Upper lobe of left lung (tissue), 6 donors: ENCODE results near the gene SNX1. TPM values are rescaled to one million over a fixed set of nuclear protein-coding genes. Genes with fewer than 3 reads are reported as not detected.

Source experiments
- ATAC-seq, 2 donors: fragments of 200-7000 bp; cut with Tn5 transposase; one replicate each; pipeline ENCODE4 v1.9.1; 2022; ENCODE audit warnings: mild to moderate bottlenecking in 2 of 2, moderate library complexity in 2 of 2; ENCODE audit not compliant: low FRiP score in 2 of 2
- DNase-seq, 2 donors: peaks; one replicate each; pipeline ENCODE4 v3.0.0-alpha.2; 2019 to 2020
- H3K27ac ChIP-seq, 4 donors: fragments of 200-600 bp; sonication (generic); one replicate each; pipeline ENCODE4 v1.5.1; 2016 to 2019
- H3K27me3 ChIP-seq, 4 donors: fragments of 200-600 bp; sonication (generic); one replicate each; pipeline ENCODE4 v1.5.1; 2017 to 2019
- H3K36me3 ChIP-seq, 4 donors: fragments of 200-600 bp; sonication (generic); one replicate each; pipeline ENCODE4 v1.5.1; 2016 to 2019
- H3K4me1 ChIP-seq, 4 donors: fragments of 200-600 bp; sonication (generic); one replicate each; pipeline ENCODE4 v1.5.1; 2018 to 2019
- H3K4me3 ChIP-seq, 4 donors: fragments of 200-600 bp; sonication (generic); one replicate each; pipeline ENCODE4 v1.5.1; 2017 to 2019; ENCODE audit warnings: mild to moderate bottlenecking in 2 of 4, moderate library complexity in 1 of 4
- H3K9me3 ChIP-seq, 4 donors: fragments of 200-600 bp; sonication (generic); one replicate each; pipeline ENCODE4 v1.5.1; 2018 to 2019
- CTCF ChIP-seq, 6 experiments: fragments of 450-650 bp in 4 of 6; fragments of 200-600 bp in 2 of 6; sonication (generic) in 2 of 6; IDR thresholded peaks; one replicate each; pipeline ENCODE4 v1.5.1; 2016 to 2019; ENCODE audit warnings: antibody characterized with exemption in 6 of 6
- EP300 ChIP-seq, 4 donors: sonication (generic); formaldehyde crosslinking; IDR thresholded peaks; one replicate each; pipeline ENCODE4 v1.5.1; 2017; ENCODE audit warnings: antibody characterized with exemption in 4 of 4, control low read depth in 2 of 4
- POLR2A ChIP-seq, 4 donors: fragments of 450-650 bp; IDR thresholded peaks; one replicate each; pipeline ENCODE4 v1.5.1; 2016 to 2017; ENCODE audit warnings: antibody characterized with exemption in 4 of 4, mild to moderate bottlenecking in 2 of 4
- POLR2AphosphoS5 ChIP-seq, 2 donors: sonication (generic); formaldehyde crosslinking; IDR thresholded peaks; one replicate each; pipeline ENCODE4 v1.5.1; 2017; ENCODE audit warnings: antibody characterized with exemption in 2 of 2
- WGBS, 2 donors: methylation state at CpG; one replicate each; pipeline ENCODE4 v1.1.5; 2017 to 2018; 5-methylcytosine and 5-hydroxymethylcytosine counted together
- total RNA-seq, 6 donors: library from RNA; depleted of rRNA in 4 of 6; stranded (reverse); fragments of >200 nt in 4 of 6; gene quantifications; one replicate each; pipeline versions ENCODE4 v1.1.0 to v1.2.1, GENCODE V29; 2016 to 2021
- donor health status: DM: no; HTN: no; CAD: no; lungs with moderate emphysema.
- donor health status: DM: no; HTN: yes; CAD: no; lungs with severe emphysema.

The SNX1 gene
- total RNA-seq, 6 donors from 2014 or later: 103 to 234 (median 154) TPM

GRCh38 chr15:64133623-64134344 lies 38.0 kb downstream of the SNX1 start:
- Histone ChIP-seq H3K4me1 (peaks cover 0 to 23% (median 12%) of the 10 kb centered on the region in 4 donors), H3K9me3 (no peaks in the 10 kb centered on the region), H3K27me3 (no peaks in the 10 kb centered on the region), H3K36me3 (peaks cover 40 to 100% (median 90%) of the 10 kb centered on the region in 4 donors), H3K27ac (peak overlapping the region in 1 of 4 donors; percentile 53), H3K4me3 (no peak overlapping the region)
- TF ChIP-seq CTCF (IDR thresholded peaks at IDR 0.05) (no peak), POLR2AphosphoS5 (IDR thresholded peaks at IDR 0.05) (no peak), EP300 (IDR thresholded peaks at IDR 0.05) (no peak), POLR2A (IDR thresholded peaks at IDR 0.05) (no peak)
- ATAC-seq (no peak), DNase-seq (peak in 1 of 2 donors; percentile 55)
- WGBS, 2 donors: 87 to 93% methylated on average over 10 of the region's 10 CpGs

- no peaks in the 10 kb centered on the region for H3K27me3 ChIP-seq
- peaks cover 40 to 96% (median 87%) of the 10 kb centered on the region in 4 donors for H3K36me3 ChIP-seq
- H3K27ac ChIP-seq: peak overlapping the region in 1 of 4 donors; percentile 48
- no peaks in the 10 kb centered on the region for H3K9me3 ChIP-seq
- peaks cover 0 to 23% (median 12%) of the 10 kb centered on the region in 4 donors for H3K4me1 ChIP-seq
- DNase-seq: peak; percentile 59 to 73
- 47 to 86% methylated on average over 1 to 9 of the region's 9 CpGs for WGBS, 2 donors
- TF ChIP-seq POLR2A (IDR thresholded peaks at IDR 0.05) (no peak), POLR2AphosphoS5 (IDR thresholded peaks at IDR 0.05) (no peak), EP300 (IDR thresholded peaks at IDR 0.05) (no peak), CTCF (IDR thresholded peaks at IDR 0.05) (no peak)
- no peak overlapping the region for H3K4me3 ChIP-seq
- ATAC-seq: peak in 1 of 2 donors; percentile 54
Measured at GRCh38 chr15:64134345-64134829, 38.6 kb downstream of the SNX1 start.

- peaks cover 22 to 87% (median 74%) of the 10 kb centered on the region in 4 donors for H3K36me3 ChIP-seq
- H3K9me3 ChIP-seq: no peaks in the 10 kb centered on the region
- TF ChIP-seq CTCF (IDR thresholded peaks at IDR 0.05) (no peak), POLR2AphosphoS5 (IDR thresholded peaks at IDR 0.05) (no peak), POLR2A (IDR thresholded peaks at IDR 0.05) (no peak)
- H3K27ac ChIP-seq: no peak overlapping the region
- H3K27me3 ChIP-seq: no peaks in the 10 kb centered on the region
- DNase-seq: no peak
- whole genome bisulfite sequencing, 2 donors: 84% methylated on average over 7 of the region's 7 CpGs
- no peak overlapping the region for H3K4me3 ChIP-seq
- ATAC-seq: no peak
- H3K4me1 ChIP-seq: peaks cover 0 to 23% (median 12%) of the 10 kb centered on the region in 4 donors
Measured at GRCh38 chr15:64136347-64136746, 40.6 kb downstream of the SNX1 start.

GRCh38 chr15:64137226-64137833 lies 41.5 kb downstream of the SNX1 start:
- 83 to 84% methylated on average over 7 to 8 of the region's 8 CpGs for WGBS, 2 donors
- ATAC-seq (no peak), DNase-seq (no peak)
- Histone ChIP-seq H3K36me3 (peaks cover 13 to 87% (median 73%) of the 10 kb centered on the region in 4 donors), H3K4me1 (peaks cover 0 to 23% (median 12%) of the 10 kb centered on the region in 4 donors), H3K4me3 (no peak overlapping the region), H3K9me3 (no peaks in the 10 kb centered on the region), H3K27ac (no peak overlapping the region), H3K27me3 (no peaks in the 10 kb centered on the region)
- TF ChIP-seq POLR2A (IDR thresholded peaks at IDR 0.05) (no peak), POLR2AphosphoS5 (IDR thresholded peaks at IDR 0.05) (no peak), CTCF (IDR thresholded peaks at IDR 0.05) (no peak), EP300 (IDR thresholded peaks at IDR 0.05) (no peak)
